H1 (cell line): ENCODE results near the gene SLC10A2.

Experiments
- CTCF ChIP-seq, 3 experiments: IDR thresholded peaks; 1 replicate in 2 of 3; 2 replicates in 1 of 3; pipeline versions ENCODE4 v1.5.1 to v1.6.1; 2011; ENCODE audit warnings: low read length in 3 of 3, mild to moderate bottlenecking in 3 of 3, inconsistent platforms in 2 of 3, low read depth in 1 of 3, moderate library complexity in 1 of 3; ENCODE audit not compliant: insufficient read depth in 1 of 3; ENCODE audit errors: control extremely low read depth in 1 of 3
- JUND ChIP-seq: IDR thresholded peaks from 2 replicates; pipeline ENCODE4 v1.6.1; 2011; ENCODE audit warnings: mild to moderate bottlenecking, improper control_type of control experiment, low read length
- PHF8 ChIP-seq: fragments of 200-600 bp; sonication (generic); conservative IDR thresholded peaks from 2 replicates; pipeline ENCODE4 v1.7.1; 2012; ENCODE audit warnings: low read depth, mild to moderate bottlenecking, inconsistent platforms, low read length, moderate library complexity
- POLR2A ChIP-seq, 2 experiments: IDR thresholded peaks; 1 replicate in 1 of 2; 2 replicates in 1 of 2; pipeline ENCODE4 v1.6.1; 2011; ENCODE audit warnings: low read depth in 2 of 2, low read length in 2 of 2, mild to moderate bottlenecking in 2 of 2; ENCODE audit errors: control extremely low read depth in 1 of 2
- RXRA ChIP-seq: IDR thresholded peaks from 2 replicates; pipeline ENCODE4 v1.6.1; 2011; ENCODE audit warnings: low read depth, mild to moderate bottlenecking, low read length, moderate library complexity; ENCODE audit not compliant: insufficient read depth

GRCh38 chr13:103101901-103102300 is 35.7 kb upstream of the SLC10A2 start:
- TF ChIP-seq CTCF (IDR thresholded peaks at IDR 0.05; ENCODE audit: control extremely low read depth in 1 of 3, insufficient read depth in 1 of 3, low read depth in 1 of 3, low read length in 3 of 3) (no peak), PHF8 (no peak), JUND (no peak), RXRA (no peak), POLR2A (IDR thresholded peaks at IDR 0.05; ENCODE audit: control extremely low read depth in 1 of 2, low read depth in 2 of 2, low read length in 2 of 2) (no peak)
